B cell (primary cell): ENCODE results near the gene DLK2. TPM values are rescaled to one million over a fixed set of nuclear protein-coding genes. Genes with fewer than 3 reads are reported as not detected.

Experiments
- ATAC-seq: fragments of 200-7000 bp; cut with Tn5 transposase; one replicate; pipeline ENCODE4 v1.10.0; 2021; ENCODE audit warnings: low read depth, mild to moderate bottlenecking, moderate number of reproducible peaks, moderate library complexity
- CTCF ChIA-PET: fragments of 350-600 bp; sonication (Branson Sonifier 250); formaldehyde crosslinking; loops from one replicate; lab custom pipeline; 2021; ENCODE audit warnings: antibody characterized with exemption, inconsistent platforms; lab: Charles Lee
- POLR2A ChIA-PET: fragments of 350-600 bp; sonication (Branson Sonifier 250); formaldehyde crosslinking; loops from one replicate; lab custom pipeline; 2021; ENCODE audit warnings: antibody characterized with exemption; lab: Charles Lee
- DNase-seq: peaks from one replicate; pipeline ENCODE4 v3.0.0; 2013
- H2AFZ ChIP-seq: 2 replicates; pipeline ENCODE4 v1.6.1; 2012; ENCODE audit warnings: mild to moderate bottlenecking, low read depth, low read length; ENCODE audit not compliant: insufficient read depth, poor library complexity, severe bottlenecking
- H3K27ac ChIP-seq, 2 donors: 1 replicate in 1 of 2; 2 replicates in 1 of 2; pipeline ENCODE4 v1.5.1; 2012 to 2013; ENCODE audit warnings: low read length in 2 of 2, mild to moderate bottlenecking in 2 of 2, moderate library complexity in 1 of 2
- H3K27me3 ChIP-seq, 4 experiments: fragments of 200-600 bp in 1 of 4; sonication (generic) in 1 of 4; replicated peaks in 1 of 4; 1 replicate in 2 of 4; 2 replicates in 2 of 4; pipeline versions ENCODE4 v1.6.1 to v1.7.0; 2013 to 2016; ENCODE audit warnings: low read length in 3 of 4, mild to moderate bottlenecking in 2 of 4, mixed read lengths in 1 of 4, moderate library complexity in 1 of 4; ENCODE audit not compliant: insufficient read depth in 4 of 4, control insufficient read depth in 3 of 4; ENCODE audit errors: control extremely low read depth in 1 of 4
- H3K36me3 ChIP-seq, 2 experiments: replicated peaks in 1 of 2; 1 replicate in 1 of 2; 2 replicates in 1 of 2; pipeline versions ENCODE4 v1.6.1 to v1.7.1; 2013; ENCODE audit warnings: low read length in 1 of 2; ENCODE audit not compliant: insufficient read depth in 2 of 2, control insufficient read depth in 1 of 2; ENCODE audit errors: control extremely low read depth in 1 of 2, extremely low read depth in 1 of 2
- H3K4me1 ChIP-seq, 2 donors: fragments of 200-600 bp in 1 of 2; sonication (generic) in 1 of 2; 1 replicate in 1 of 2; 2 replicates in 1 of 2; pipeline versions ENCODE4 v1.5.1 to v1.6.1; 2013 to 2017; ENCODE audit warnings: low read length in 2 of 2; ENCODE audit not compliant: control insufficient read depth in 2 of 2, insufficient read depth in 2 of 2
- H3K4me2 ChIP-seq: replicated peaks from 2 replicates; pipeline ENCODE3; 2012; ENCODE audit warnings: mild to moderate bottlenecking, low read depth, low read length; ENCODE audit not compliant: poor library complexity, severe bottlenecking
- H3K4me3 ChIP-seq, 5 experiments: fragments of 200-600 bp in 1 of 5; sonication (generic) in 1 of 5; 1 replicate in 3 of 5; 2 replicates in 2 of 5; pipeline versions ENCODE4 v1.5.1 to v1.7.0; 2011 to 2016; ENCODE audit warnings: low read length in 4 of 5, mild to moderate bottlenecking in 4 of 5, low read depth in 2 of 5, control low read depth in 1 of 5, moderate library complexity in 1 of 5; ENCODE audit not compliant: insufficient read depth in 1 of 5; ENCODE audit errors: control extremely low read depth in 1 of 5, extremely low read depth in 1 of 5
- H3K79me2 ChIP-seq: fragments of 200-600 bp; sonication (generic); one replicate; pipeline ENCODE4 v1.6.0; 2016; ENCODE audit warnings: low read length; ENCODE audit not compliant: control insufficient read depth, insufficient read depth
- H3K9ac ChIP-seq: fragments of 200-600 bp; sonication (generic); 2 replicates; pipeline ENCODE4 v1.6.1; 2017; ENCODE audit warnings: mild to moderate bottlenecking, low read length, moderate library complexity
- H3K9me3 ChIP-seq, 3 donors: one replicate each; pipeline versions ENCODE4 v1.6.1 to v1.7.1; 2013; ENCODE audit warnings: low read length in 2 of 3; ENCODE audit not compliant: control insufficient read depth in 2 of 3, insufficient read depth in 1 of 3; ENCODE audit errors: control extremely low read depth in 1 of 3
- H4K20me1 ChIP-seq: 2 replicates; pipeline ENCODE4 v1.6.0; 2012; ENCODE audit warnings: mild to moderate bottlenecking, low read length; ENCODE audit not compliant: insufficient read depth, control insufficient read depth, poor library complexity, severe bottlenecking
- H3K27ac Mint-ChIP-seq: one replicate; pipeline ENCODE4 v1.8.0; 2021; ENCODE audit warnings: mixed read lengths
- H3K27me3 Mint-ChIP-seq: one replicate; pipeline ENCODE4 v1.8.0; 2021; ENCODE audit warnings: mixed read lengths
- H3K4me1 Mint-ChIP-seq: one replicate; pipeline ENCODE4 v1.8.0; 2021; ENCODE audit warnings: mixed read lengths
- H3K4me3 Mint-ChIP-seq: one replicate; pipeline ENCODE4 v1.8.0; 2021; ENCODE audit warnings: mixed read lengths
- H3K9me3 Mint-ChIP-seq: one replicate; pipeline ENCODE4 v1.8.0; 2022; ENCODE audit warnings: mixed read lengths; ENCODE audit not compliant: insufficient read depth
- CTCF ChIP-seq: fragments of 200-600 bp; IDR thresholded peaks from one replicate; pipeline ENCODE4 v1.8.0; 2022; ENCODE audit warnings: antibody characterized with exemption, mild to moderate bottlenecking
- EZH2 ChIP-seq: IDR thresholded peaks from 2 replicates; pipeline ENCODE4 v1.6.1; 2012; ENCODE audit warnings: borderline replicate concordance, low read depth, mild to moderate bottlenecking, moderate library complexity, low read length; ENCODE audit not compliant: insufficient read depth, poor library complexity, severe bottlenecking
- WGBS: methylation state at CpG from one replicate; pipeline ENCODE4 v1.1.5; 2013; ENCODE audit warnings: missing lambda C conversion rate; ENCODE audit not compliant: insufficient coverage; 5-methylcytosine and 5-hydroxymethylcytosine counted together
- intact Hi-C: fragments of 100-400 bp; cut with micrococcal nuclease; formaldehyde crosslinking; loops from one replicate; pipeline ENCODE4 v1.10.0; 2022
- polyA plus RNA-seq: library from polyadenylated mRNA; depleted of rRNA; stranded (reverse); fragments of >200 nt; gene quantifications from 2 replicates; pipeline ENCODE4 v1.2.3, GENCODE V29; 2012
- total RNA-seq, 2 donors: library from RNA; stranded (reverse); fragments of 120-200 nt in 1 of 2; gene quantifications; 1 replicate in 1 of 2; 2 replicates in 1 of 2; pipeline versions ENCODE4 v1.2.3 to v1.2.4, GENCODE V29; 2013 to 2022

Gene DLK2
- total and polyA plus RNA-seq, 2 donors (not counting 1 experiment from before 2014, with no cell fraction given), result 0.34 TPM; not detected in 1

- H3K4me2 ChIP-seq, result no peak overlapping the region
- no peaks in the 10 kb centered on the region for H3K4me1 ChIP-seq
- intact Hi-C loops, result no loop called here
- Mint-ChIP-seq H3K27ac (no peak overlapping the region), H3K4me1 (peaks cover 8% of the 10 kb centered on the region), H3K9me3 (no peaks in the 10 kb centered on the region), H3K4me3 (no peak overlapping the region), H3K27me3 (no peaks in the 10 kb centered on the region)
- ATAC-seq (no peak), DNase-seq (no peak)
- H4K20me1 ChIP-seq, result peaks cover 28% of the 10 kb centered on the region
- H3K36me3 ChIP-seq, result peaks cover 0 to 19% of the 10 kb centered on the region in 2 experiments
- no peak overlapping the region for H3K27ac ChIP-seq
- H3K4me3 ChIP-seq, result no peak overlapping the region
- ChIA-PET CTCF (no interaction called here), POLR2A (no interaction called here)
- TF ChIP-seq EZH2, result no peak
- no peak for TF ChIP-seq CTCF
- H3K79me2 ChIP-seq, result peaks cover 34% of the 10 kb centered on the region
- H2AFZ ChIP-seq, result no peak overlapping the region
- WGBS, result 76% methylated on average over 4 of the region's 4 CpGs
- no peak overlapping the region for H3K9ac ChIP-seq
- H3K9me3 ChIP-seq, result no peaks in the 10 kb centered on the region
- no peaks in the 10 kb centered on the region for H3K27me3 ChIP-seq
These were observed 33.4 kb upstream of the DLK2 start for GRCh38 chr6:43488667-43489276.

- Histone ChIP-seq H3K27me3 (no peaks in the 10 kb centered on the region), H3K27ac (no peak overlapping the region), H3K9ac (no peak overlapping the region), H3K79me2 (peaks cover 87% of the 10 kb centered on the region), H3K4me2 (no peak overlapping the region), H3K9me3 (no peaks in the 10 kb centered on the region), H3K4me3 (no peak overlapping the region), H3K4me1 (peaks cover 12 to 21% of the 10 kb centered on the region in 2 donors), H3K36me3 (peaks cover 0 to 3% of the 10 kb centered on the region in 2 experiments), H4K20me1 (peaks cover 40% of the 10 kb centered on the region), H2AFZ (no peak overlapping the region)
- Mint-ChIP-seq H3K27me3 (no peaks in the 10 kb centered on the region), H3K4me3 (no peak overlapping the region), H3K27ac (no peak overlapping the region), H3K9me3 (no peaks in the 10 kb centered on the region), H3K4me1 (peaks cover 43% of the 10 kb centered on the region)
- ATAC-seq (no peak), DNase-seq (no peak)
- TF ChIP-seq CTCF (no peak), EZH2 (no peak)
- intact Hi-C loops, result no loop called here
- CTCF ChIA-PET, result no interaction called here
- 95% methylated on average over 11 of the region's 11 CpGs for WGBS
- POLR2A ChIA-PET, result interaction anchor here (0.7 kb wide), 2 partner anchors 41 to 498 kb away, joined by 8 to 9 read pairs; no protein-coding TSS in a partner anchor
These were observed 26.4 kb upstream of the DLK2 start for GRCh38 chr6:43481591-43482236.
